Activated CD4-positive, CD25-positive, alpha-beta regulatory T cell treated with anti-CD3 and anti-CD28 coated beads, Interleukin-2, amount 50 U/mL, for 72 hours (primary cell): Measurements from ENCODE around the gene ARMH1.

Source experiments
- DNase-seq: peaks from one replicate; pipeline ENCODE4 v3.0.0; 2021

Gene ARMH1

GRCh38 chr1:44672254-44672955, 2.1 kb upstream of the ARMH1 start:
- DNase-seq: no peak

GRCh38 chr1:44672961-44673674, 1.4 kb upstream of the ARMH1 start:
- DNase-seq: no peak

GRCh38 chr1:44673675-44674112, 820 bp upstream of the ARMH1 start:
- no peak for DNase-seq

GRCh38 chr1:44675186-44675585, 672 bp downstream of the ARMH1 start:
- no peak for DNase-seq

GRCh38 chr1:44676484-44677200, 2.1 kb downstream of the ARMH1 start:
- DNase-seq: no peak

- no peak for DNase-seq
These were observed 2.8 kb downstream of the ARMH1 start for GRCh38 chr1:44677201-44677766.

- DNase-seq: no peak
These were observed 3.6 kb downstream of the ARMH1 start for GRCh38 chr1:44678120-44678519.

GRCh38 chr1:44678626-44679025, 4.1 kb downstream of the ARMH1 start:
- DNase-seq: no peak

- DNase-seq: no peak
These were observed 5.0 kb downstream of the ARMH1 start for GRCh38 chr1:44679468-44679867.

- no peak for DNase-seq
These were observed 7.7 kb downstream of the ARMH1 start for GRCh38 chr1:44681905-44682882.

GRCh38 chr1:44682883-44683265, 8.4 kb downstream of the ARMH1 start:
- no peak for DNase-seq

- no peak for DNase-seq
These were observed 10.0 kb downstream of the ARMH1 start for GRCh38 chr1:44684525-44684924.

GRCh38 chr1:44685218-44685617, 10.7 kb downstream of the ARMH1 start:
- no peak for DNase-seq

GRCh38 chr1:44685881-44686280, 11.4 kb downstream of the ARMH1 start:
- DNase-seq: no peak

GRCh38 chr1:44688760-44689446, 14.4 kb downstream of the ARMH1 start:
- DNase-seq: no peak

GRCh38 chr1:44689447-44689765, 14.9 kb downstream of the ARMH1 start:
- DNase-seq: no peak

GRCh38 chr1:44693159-44693558, 18.6 kb downstream of the ARMH1 start:
- no peak for DNase-seq

- DNase-seq: no peak
These were observed 19.4 kb downstream of the ARMH1 start for GRCh38 chr1:44693900-44694299.

- no peak for DNase-seq
These were observed 20.5 kb downstream of the ARMH1 start for GRCh38 chr1:44694863-44695478.

GRCh38 chr1:44695671-44696070, 21.2 kb downstream of the ARMH1 start:
- DNase-seq: no peak

GRCh38 chr1:44696101-44696500, 21.6 kb downstream of the ARMH1 start:
- no peak for DNase-seq
